Upper lobe of right lung (tissue), 1 donor: ENCODE results near the gene ERICH6. TPM values are rescaled to one million over a fixed set of nuclear protein-coding genes. Genes with fewer than 3 reads are reported as not detected.

Experiments
- ATAC-seq: fragments of 200-7000 bp; cut with Tn5 transposase; one replicate; pipeline ENCODE4 v1.9.1; 2020; ENCODE audit warnings: mild to moderate bottlenecking, moderate library complexity
- DNase-seq: peaks from one replicate; pipeline ENCODE4 v3.0.0-alpha.2; 2020
- H3K27ac ChIP-seq: fragments of 200-600 bp; one replicate; pipeline ENCODE4 v1.8.0; 2022
- H3K27me3 ChIP-seq: fragments of 200-600 bp; one replicate; pipeline ENCODE4 v1.8.0; 2022; ENCODE audit warnings: mild to moderate bottlenecking
- H3K36me3 ChIP-seq: fragments of 200-600 bp; one replicate; pipeline ENCODE4 v1.8.0; 2022
- H3K4me1 ChIP-seq: fragments of 200-600 bp; one replicate; pipeline ENCODE4 v1.8.0; 2022
- H3K4me3 ChIP-seq: fragments of 200-600 bp; one replicate; pipeline ENCODE4 v1.8.0; 2022; ENCODE audit warnings: mild to moderate bottlenecking
- H3K9me3 ChIP-seq: fragments of 200-600 bp; one replicate; pipeline ENCODE4 v1.8.0; 2022
- intact Hi-C: fragments of 100-400 bp; cut with DNase I; formaldehyde crosslinking; loops from one replicate; pipeline ENCODE4 v1.11.0; 2022
- total RNA-seq: library from RNA; stranded (reverse); fragmentation: NEBNext Ultra II Directional; extraction: Animal tissue kit (Norgen Biotek cat#: 25700); gene quantifications from one replicate; pipeline ENCODE4 v1.2.1, GENCODE V29; 2021
- TF ChIP-seq, protein P1 (sequence below): fragments of 200-600 bp; IDR thresholded peaks from one replicate; pipeline ENCODE4 v1.8.0; 2022; ENCODE audit warnings: antibody characterized with exemption
- donor health status: DM: no; HTN: yes; CAD: no; lungs with severe emphysema.

Gene ERICH6
- total RNA-seq, 1 donor from 2014 or later: not detected

DNA sequence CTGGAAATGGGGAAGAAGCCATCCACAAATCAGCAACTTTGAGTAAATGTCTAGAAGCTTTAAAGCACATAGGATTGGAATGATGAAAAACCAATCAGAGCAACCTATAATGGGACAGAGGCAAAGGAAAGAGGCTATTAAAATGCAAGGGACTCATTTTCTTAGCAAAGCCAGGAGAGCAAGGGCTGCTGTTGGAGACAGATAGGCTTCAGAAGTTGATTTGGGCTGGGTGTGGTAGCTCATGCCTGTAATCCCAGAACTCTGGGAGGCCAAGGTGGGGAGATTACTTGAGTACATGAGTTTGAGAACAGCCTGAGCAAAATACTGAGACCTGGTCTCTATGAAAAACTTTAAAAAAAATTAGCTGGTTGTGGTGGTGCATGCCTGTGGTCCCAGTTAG lies 16.1 kb downstream of the ERICH6 start:
- Histone ChIP-seq H3K9me3 (no peaks in the 10 kb centered on the region), H3K27ac (no peak overlapping the region), H3K4me1 (no peaks in the 10 kb centered on the region), H3K27me3 (no peaks in the 10 kb centered on the region), H3K4me3 (no peak overlapping the region), H3K36me3 (no peaks in the 10 kb centered on the region)
- TF ChIP-seq, protein P1, sequence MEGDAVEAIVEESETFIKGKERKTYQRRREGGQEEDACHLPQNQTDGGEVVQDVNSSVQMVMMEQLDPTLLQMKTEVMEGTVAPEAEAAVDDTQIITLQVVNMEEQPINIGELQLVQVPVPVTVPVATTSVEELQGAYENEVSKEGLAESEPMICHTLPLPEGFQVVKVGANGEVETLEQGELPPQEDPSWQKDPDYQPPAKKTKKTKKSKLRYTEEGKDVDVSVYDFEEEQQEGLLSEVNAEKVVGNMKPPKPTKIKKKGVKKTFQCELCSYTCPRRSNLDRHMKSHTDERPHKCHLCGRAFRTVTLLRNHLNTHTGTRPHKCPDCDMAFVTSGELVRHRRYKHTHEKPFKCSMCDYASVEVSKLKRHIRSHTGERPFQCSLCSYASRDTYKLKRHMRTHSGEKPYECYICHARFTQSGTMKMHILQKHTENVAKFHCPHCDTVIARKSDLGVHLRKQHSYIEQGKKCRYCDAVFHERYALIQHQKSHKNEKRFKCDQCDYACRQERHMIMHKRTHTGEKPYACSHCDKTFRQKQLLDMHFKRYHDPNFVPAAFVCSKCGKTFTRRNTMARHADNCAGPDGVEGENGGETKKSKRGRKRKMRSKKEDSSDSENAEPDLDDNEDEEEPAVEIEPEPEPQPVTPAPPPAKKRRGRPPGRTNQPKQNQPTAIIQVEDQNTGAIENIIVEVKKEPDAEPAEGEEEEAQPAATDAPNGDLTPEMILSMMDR: no peak
- DNase-seq (no peak), ATAC-seq (no peak)
- intact Hi-C loops: no loop called here

DNA sequence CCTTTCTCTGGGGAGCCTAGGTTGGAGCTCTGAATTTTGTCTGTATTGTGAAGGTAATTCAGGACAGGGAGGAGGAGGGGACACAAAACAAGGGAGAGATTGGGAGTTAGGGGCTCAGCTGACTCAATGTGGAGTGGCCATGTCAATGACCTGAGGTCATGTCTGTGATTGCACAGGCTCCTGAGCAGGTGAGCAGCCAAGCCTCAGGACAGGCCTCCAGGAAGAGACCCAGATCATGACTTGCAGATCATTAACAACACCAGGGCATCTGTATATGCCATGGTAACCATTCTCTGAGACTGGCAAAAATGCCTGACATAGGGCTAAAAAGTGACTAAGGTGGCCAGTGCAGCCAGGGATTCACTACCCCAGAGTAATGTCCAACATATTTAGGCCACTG lies 20.9 kb downstream of the ERICH6 start:
- no peak for DNase-seq
- no peak overlapping the region for H3K4me3 ChIP-seq
- intact Hi-C loops: no loop called here

DNA sequence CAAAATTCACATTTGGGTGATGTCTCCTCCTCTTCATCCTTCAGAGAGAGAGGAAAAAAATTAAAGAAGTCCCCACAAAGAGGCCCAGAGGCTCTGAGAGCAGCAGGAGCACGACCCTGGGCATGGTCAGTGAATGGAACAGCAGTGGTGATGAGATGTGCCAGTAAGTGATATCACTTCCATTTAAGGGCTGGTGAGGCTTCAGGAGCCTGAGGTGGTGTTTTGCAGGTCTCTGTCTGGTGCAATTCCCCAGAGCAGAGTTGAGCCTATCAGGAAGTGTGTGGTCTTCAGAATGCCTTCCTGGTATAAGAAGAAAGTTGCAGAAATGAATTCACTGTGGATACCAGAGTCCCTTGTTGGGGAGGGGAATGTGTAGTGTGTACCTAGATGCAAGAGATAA lies 21.4 kb downstream of the ERICH6 start:
- no peaks in the 10 kb centered on the region for H3K27me3 ChIP-seq
- H3K4me1 ChIP-seq: no peaks in the 10 kb centered on the region
- H3K36me3 ChIP-seq: no peaks in the 10 kb centered on the region
- H3K4me3 ChIP-seq: no peak overlapping the region
- TF ChIP-seq, protein P1: no peak
- no peak for DNase-seq
- H3K9me3 ChIP-seq: no peaks in the 10 kb centered on the region
- H3K27ac ChIP-seq: no peak overlapping the region
- intact Hi-C loops: no loop called here
- no peak for ATAC-seq

More for the DNA sequence above, 20.9 kb downstream of the ERICH6 start:
- no peaks in the 10 kb centered on the region for H3K9me3 ChIP-seq
- no peak overlapping the region for H3K27ac ChIP-seq
- no peaks in the 10 kb centered on the region for H3K36me3 ChIP-seq
- H3K27me3 ChIP-seq: no peaks in the 10 kb centered on the region
- no peaks in the 10 kb centered on the region for H3K4me1 ChIP-seq
- no peak for ATAC-seq
- TF ChIP-seq, protein P1: no peak

DNA sequence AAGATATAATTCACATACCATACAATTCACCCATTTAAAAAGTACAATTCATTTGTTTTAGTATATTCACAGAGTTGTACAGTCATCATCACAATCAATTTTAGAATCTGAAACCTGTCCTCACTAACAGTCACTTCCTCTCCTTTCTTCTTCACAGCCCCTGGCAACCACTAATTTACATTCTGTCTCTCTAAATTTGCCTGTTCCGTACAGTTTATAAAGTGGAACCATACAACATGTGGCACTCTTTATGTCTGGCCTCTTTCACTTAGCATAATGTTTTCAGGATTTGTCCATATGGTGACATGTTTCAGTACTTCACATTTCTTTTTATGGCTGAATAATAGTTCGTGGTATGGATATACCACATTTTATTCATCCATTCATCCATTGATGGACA lies 22.7 kb downstream of the ERICH6 start:
- TF ChIP-seq, protein P1: no peak
- no peak for ATAC-seq
- intact Hi-C loops: no loop called here
- no peaks in the 10 kb centered on the region for H3K4me1 ChIP-seq
- no peaks in the 10 kb centered on the region for H3K36me3 ChIP-seq
- DNase-seq: no peak
- H3K27ac ChIP-seq: no peak overlapping the region
- H3K4me3 ChIP-seq: no peak overlapping the region
- H3K9me3 ChIP-seq: peaks cover under 1% of the 10 kb centered on the region
- no peaks in the 10 kb centered on the region for H3K27me3 ChIP-seq

DNA sequence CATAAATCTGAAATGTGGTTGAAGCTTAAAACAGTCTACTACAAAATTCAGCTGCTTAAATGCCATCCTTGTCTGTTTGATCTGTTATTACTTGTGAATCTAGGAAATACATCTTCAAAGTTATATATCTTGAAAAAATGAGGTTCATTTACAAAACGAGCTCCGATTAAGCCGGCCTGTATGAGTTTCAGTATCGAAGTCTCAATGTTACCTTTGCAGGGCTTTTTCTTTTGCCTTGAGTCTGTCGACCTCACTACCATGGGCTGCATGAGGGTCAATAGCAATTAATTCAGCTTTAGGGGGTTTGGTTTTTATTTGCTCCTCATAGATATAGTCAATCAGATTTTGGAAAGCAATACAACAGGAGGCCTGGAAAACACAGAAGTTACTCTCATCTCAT lies 23.2 kb downstream of the ERICH6 start:
- TF ChIP-seq, protein P1: no peak
- Histone ChIP-seq H3K4me3 (no peak overlapping the region), H3K27ac (no peak overlapping the region), H3K36me3 (no peaks in the 10 kb centered on the region), H3K27me3 (no peaks in the 10 kb centered on the region), H3K4me1 (no peaks in the 10 kb centered on the region), H3K9me3 (peaks cover 5% of the 10 kb centered on the region)
- DNase-seq (no peak), ATAC-seq (no peak)
- intact Hi-C loops: no loop called here

DNA sequence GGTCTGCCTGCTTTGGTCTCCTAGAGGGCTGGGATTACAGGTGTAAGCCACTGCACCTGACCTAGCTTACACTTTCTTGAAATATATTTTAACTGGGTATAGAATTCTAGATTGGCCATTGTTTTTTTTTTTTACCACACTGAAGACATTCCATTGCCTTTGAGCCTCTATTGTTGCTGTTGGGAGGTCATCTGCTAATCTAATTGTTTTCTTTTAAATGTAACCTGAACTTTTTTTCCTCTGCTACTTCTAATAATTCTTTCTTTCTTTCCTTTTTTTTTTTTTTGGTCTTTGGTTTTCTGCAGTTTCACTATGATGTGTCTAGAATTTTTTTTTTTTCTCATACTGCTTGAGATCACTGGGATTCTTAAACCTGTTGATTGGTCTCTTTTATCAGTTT lies 28.1 kb downstream of the ERICH6 start:
- DNase-seq (no peak), ATAC-seq (no peak)
- TF ChIP-seq, protein P1: no peak
- Histone ChIP-seq H3K27me3 (no peaks in the 10 kb centered on the region), H3K4me1 (no peaks in the 10 kb centered on the region), H3K9me3 (peaks cover 9% of the 10 kb centered on the region), H3K4me3 (no peak overlapping the region), H3K27ac (no peak overlapping the region), H3K36me3 (no peaks in the 10 kb centered on the region)
- intact Hi-C loops: no loop called here
